K562 (cell line): ENCODE results near the gene RIC3.

ENCODE experiments used
- CBX5 ChIP-seq: IDR thresholded peaks from 2 replicates; pipeline ENCODE4 v1.6.1; 2014; ENCODE audit warnings: low read depth, borderline replicate concordance
- EHMT2 ChIP-seq: fragments of 450-650 bp; IDR thresholded peaks from 2 replicates; pipeline ENCODE4 v1.6.1; 2018; ENCODE audit warnings: antibody characterized with exemption
- ERF ChIP-seq: fragments of 450-650 bp; formaldehyde crosslinking; IDR thresholded peaks from 2 replicates; pipeline ENCODE4 v1.4.0; 2020; ENCODE audit warnings: mild to moderate bottlenecking, mixed read lengths
- HOXB6 ChIP-seq: fragments of 250-450 bp; sonication (Bioruptor Pico); IDR thresholded peaks from 2 replicates; pipeline ENCODE4 v1.5.1; 2022; ENCODE audit warnings: mild to moderate bottlenecking, borderline replicate concordance
- MYC ChIP-seq, 2 experiments: fragments of 250-450 bp in 1 of 2; sonication (Bioruptor Pico) in 1 of 2; IDR thresholded peaks; 2 replicates each; pipeline versions ENCODE4 v1.5.1 to v1.6.1; 2012 to 2021; ENCODE audit warnings: low read depth in 2 of 2, borderline replicate concordance in 1 of 2, improper control_type of control experiment in 1 of 2, low read length in 1 of 2, mild to moderate bottlenecking in 1 of 2, moderate library complexity in 1 of 2
- POLR2A ChIP-seq: fragments of 450-650 bp; conservative IDR thresholded peaks from 2 replicates; pipeline ENCODE4 v1.6.1; 2016
- SPI1 ChIP-seq: IDR thresholded peaks from 2 replicates; pipeline ENCODE4 v1.6.1; 2011; ENCODE audit warnings: low read depth, low read length, control low read depth, borderline replicate concordance
- TCF7L2 ChIP-seq: fragments of 150-350 bp; IDR thresholded peaks from 2 replicates; pipeline ENCODE4 v1.6.1; 2016; ENCODE audit warnings: low read depth, mild to moderate bottlenecking, low read length, moderate library complexity
- ZNF444 ChIP-seq: fragments of 250-450 bp; sonication (Bioruptor Pico); IDR thresholded peaks from 2 replicates; pipeline ENCODE4 v1.4.0; 2020; ENCODE audit warnings: mild to moderate bottlenecking, moderate library complexity
- ZNF668 ChIP-seq: fragments of 250-450 bp; sonication (Bioruptor Pico); IDR thresholded peaks from 2 replicates; pipeline ENCODE4 v1.8.0; 2022; ENCODE audit warnings: mild to moderate bottlenecking, inconsistent platforms
- TF ChIP-seq, protein P1 (sequence below), 3 experiments: IDR thresholded peaks in 2 of 3; conservative IDR thresholded peaks in 1 of 3; 2 replicates each; pipeline ENCODE4 v1.5.1; 2011 to 2012; ENCODE audit warnings: low read length in 3 of 3, mild to moderate bottlenecking in 3 of 3, control low read depth in 2 of 3, improper control_type of control experiment in 1 of 3, inconsistent platforms in 1 of 3, low read depth in 1 of 3, mixed read lengths in 1 of 3, moderate library complexity in 1 of 3; ENCODE audit not compliant: insufficient read depth in 2 of 3

GRCh38 chr11:8192896-8193209, 24.0 kb upstream of the RIC3 start:
- no peak for TF ChIP-seq CBX5
- TF ChIP-seq, protein P1, sequence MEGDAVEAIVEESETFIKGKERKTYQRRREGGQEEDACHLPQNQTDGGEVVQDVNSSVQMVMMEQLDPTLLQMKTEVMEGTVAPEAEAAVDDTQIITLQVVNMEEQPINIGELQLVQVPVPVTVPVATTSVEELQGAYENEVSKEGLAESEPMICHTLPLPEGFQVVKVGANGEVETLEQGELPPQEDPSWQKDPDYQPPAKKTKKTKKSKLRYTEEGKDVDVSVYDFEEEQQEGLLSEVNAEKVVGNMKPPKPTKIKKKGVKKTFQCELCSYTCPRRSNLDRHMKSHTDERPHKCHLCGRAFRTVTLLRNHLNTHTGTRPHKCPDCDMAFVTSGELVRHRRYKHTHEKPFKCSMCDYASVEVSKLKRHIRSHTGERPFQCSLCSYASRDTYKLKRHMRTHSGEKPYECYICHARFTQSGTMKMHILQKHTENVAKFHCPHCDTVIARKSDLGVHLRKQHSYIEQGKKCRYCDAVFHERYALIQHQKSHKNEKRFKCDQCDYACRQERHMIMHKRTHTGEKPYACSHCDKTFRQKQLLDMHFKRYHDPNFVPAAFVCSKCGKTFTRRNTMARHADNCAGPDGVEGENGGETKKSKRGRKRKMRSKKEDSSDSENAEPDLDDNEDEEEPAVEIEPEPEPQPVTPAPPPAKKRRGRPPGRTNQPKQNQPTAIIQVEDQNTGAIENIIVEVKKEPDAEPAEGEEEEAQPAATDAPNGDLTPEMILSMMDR (IDR thresholded peaks at IDR 0.05 in 2 of 3, conservative IDR thresholded peaks at IDR 0.05 in 1 of 3; ENCODE audit: insufficient read depth in 2 of 3, low read depth in 1 of 3, low read length in 3 of 3), result no peak
- no peak for TF ChIP-seq TCF7L2
- no peak for TF ChIP-seq POLR2A
- no peak for TF ChIP-seq ZNF444 (CRISPR knock-in tag)
- no peak for TF ChIP-seq ERF (CRISPR knock-in tag)
- TF ChIP-seq HOXB6 (CRISPR knock-in tag), result no peak
- TF ChIP-seq SPI1, result no peak
- TF ChIP-seq EHMT2, result no peak
- no peak for TF ChIP-seq ZNF668 (CRISPR knock-in tag)
- TF ChIP-seq MYC (IDR thresholded peaks at IDR 0.05; ENCODE audit: low read depth, low read length), result no peak
- TF ChIP-seq MYC (CRISPR knock-in tag; IDR thresholded peaks at IDR 0.05; ENCODE audit: borderline replicate concordance, low read depth), result no peak
